ENCODE results near the gene FOXC1.

DNA sequence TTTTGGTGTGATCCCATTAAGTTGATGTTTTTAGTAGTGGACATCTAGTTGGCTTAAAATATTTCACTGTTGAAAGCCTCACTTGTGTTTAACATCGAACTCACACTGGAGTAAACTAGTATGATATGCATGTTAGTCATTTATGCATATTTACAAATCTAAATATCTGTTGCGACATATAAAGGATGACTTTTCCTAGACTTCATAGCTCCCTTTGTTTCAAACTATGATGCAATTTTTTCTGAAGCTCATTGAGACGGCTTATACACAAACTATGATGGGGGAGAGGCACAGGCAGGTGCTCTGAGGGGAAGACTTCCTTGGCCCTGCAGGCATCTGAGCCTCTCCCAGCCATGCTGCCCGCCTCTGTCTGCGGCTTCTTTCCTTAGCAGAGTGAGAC lies 11.8 kb upstream of the FOXC1 start:
- TF ChIP-seq, protein P1, sequence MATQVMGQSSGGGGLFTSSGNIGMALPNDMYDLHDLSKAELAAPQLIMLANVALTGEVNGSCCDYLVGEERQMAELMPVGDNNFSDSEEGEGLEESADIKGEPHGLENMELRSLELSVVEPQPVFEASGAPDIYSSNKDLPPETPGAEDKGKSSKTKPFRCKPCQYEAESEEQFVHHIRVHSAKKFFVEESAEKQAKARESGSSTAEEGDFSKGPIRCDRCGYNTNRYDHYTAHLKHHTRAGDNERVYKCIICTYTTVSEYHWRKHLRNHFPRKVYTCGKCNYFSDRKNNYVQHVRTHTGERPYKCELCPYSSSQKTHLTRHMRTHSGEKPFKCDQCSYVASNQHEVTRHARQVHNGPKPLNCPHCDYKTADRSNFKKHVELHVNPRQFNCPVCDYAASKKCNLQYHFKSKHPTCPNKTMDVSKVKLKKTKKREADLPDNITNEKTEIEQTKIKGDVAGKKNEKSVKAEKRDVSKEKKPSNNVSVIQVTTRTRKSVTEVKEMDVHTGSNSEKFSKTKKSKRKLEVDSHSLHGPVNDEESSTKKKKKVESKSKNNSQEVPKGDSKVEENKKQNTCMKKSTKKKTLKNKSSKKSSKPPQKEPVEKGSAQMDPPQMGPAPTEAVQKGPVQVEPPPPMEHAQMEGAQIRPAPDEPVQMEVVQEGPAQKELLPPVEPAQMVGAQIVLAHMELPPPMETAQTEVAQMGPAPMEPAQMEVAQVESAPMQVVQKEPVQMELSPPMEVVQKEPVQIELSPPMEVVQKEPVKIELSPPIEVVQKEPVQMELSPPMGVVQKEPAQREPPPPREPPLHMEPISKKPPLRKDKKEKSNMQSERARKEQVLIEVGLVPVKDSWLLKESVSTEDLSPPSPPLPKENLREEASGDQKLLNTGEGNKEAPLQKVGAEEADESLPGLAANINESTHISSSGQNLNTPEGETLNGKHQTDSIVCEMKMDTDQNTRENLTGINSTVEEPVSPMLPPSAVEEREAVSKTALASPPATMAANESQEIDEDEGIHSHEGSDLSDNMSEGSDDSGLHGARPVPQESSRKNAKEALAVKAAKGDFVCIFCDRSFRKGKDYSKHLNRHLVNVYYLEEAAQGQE (IDR thresholded peaks at IDR 0.05; ENCODE audit: low read depth, low read length) = no peak
- no peak for TF ChIP-seq TAF1 (IDR thresholded peaks at IDR 0.05; ENCODE audit: borderline replicate concordance, low read depth, low read length)
- TF ChIP-seq, protein P2, sequence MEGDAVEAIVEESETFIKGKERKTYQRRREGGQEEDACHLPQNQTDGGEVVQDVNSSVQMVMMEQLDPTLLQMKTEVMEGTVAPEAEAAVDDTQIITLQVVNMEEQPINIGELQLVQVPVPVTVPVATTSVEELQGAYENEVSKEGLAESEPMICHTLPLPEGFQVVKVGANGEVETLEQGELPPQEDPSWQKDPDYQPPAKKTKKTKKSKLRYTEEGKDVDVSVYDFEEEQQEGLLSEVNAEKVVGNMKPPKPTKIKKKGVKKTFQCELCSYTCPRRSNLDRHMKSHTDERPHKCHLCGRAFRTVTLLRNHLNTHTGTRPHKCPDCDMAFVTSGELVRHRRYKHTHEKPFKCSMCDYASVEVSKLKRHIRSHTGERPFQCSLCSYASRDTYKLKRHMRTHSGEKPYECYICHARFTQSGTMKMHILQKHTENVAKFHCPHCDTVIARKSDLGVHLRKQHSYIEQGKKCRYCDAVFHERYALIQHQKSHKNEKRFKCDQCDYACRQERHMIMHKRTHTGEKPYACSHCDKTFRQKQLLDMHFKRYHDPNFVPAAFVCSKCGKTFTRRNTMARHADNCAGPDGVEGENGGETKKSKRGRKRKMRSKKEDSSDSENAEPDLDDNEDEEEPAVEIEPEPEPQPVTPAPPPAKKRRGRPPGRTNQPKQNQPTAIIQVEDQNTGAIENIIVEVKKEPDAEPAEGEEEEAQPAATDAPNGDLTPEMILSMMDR (IDR thresholded peaks at IDR 0.05) = no peak
- TF ChIP-seq RCOR1 (IDR thresholded peaks at IDR 0.05; ENCODE audit: low read length) = no peak
- no peak for TF ChIP-seq YY1 (IDR thresholded peaks at IDR 0.05; ENCODE audit: low read depth)

All from SK-N-SH (cell line).